ENCODE results near the gene SHCBP1L.
"Not testable (repeated sequence)": the region's sequence is repeated elsewhere in the genome, so short reads cannot be mapped to it uniquely, and the experiment has no call there.

The SHCBP1L gene

DNA sequence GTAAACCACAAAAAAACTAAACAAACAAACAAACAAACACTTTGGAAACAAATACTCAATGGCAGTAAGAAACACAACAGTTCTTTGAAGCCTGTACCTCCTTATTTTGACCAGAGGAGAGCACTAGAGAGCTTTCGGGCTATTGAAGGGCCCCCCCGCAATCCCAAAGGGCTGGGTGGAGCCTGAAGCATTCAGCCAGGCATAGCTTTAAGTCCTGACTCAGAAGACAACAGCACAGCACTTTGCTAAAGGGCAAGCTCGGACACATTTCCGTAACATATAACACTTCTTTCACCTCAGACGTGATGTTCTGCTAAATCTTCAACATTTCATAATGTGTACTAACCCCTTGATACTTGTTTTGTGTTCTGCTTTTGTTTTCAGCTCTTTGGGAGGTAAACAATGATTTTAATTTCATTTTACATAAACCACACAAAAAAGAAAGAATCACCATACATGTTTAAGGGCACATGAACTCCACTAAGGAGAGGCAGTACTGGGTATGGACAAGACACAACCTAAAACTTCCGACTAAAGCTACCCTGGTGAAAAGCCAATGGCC, 9.7 kb upstream of the SHCBP1L start:
- DNase-seq, result no peak

DNA sequence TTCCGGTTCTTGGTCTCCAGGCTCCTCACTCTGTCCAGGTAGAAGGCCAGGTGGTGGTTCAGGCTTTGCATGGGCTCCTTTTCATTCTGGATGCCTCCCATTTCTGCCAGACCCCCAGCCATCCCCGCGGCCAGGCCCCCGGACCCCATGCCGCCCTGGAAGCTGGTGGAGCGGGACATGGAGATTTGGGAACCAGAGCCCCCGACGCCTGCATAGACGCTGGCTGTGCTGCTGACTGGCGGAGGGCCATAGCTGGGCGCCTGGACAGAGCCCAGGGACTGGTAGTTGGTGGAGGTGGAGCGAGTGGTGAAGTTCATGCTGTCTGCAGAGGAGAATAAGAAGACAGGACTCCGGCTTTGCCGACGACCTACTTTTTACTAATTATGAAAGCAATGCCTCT, 7.1 kb upstream of the SHCBP1L start:
- no peak for DNase-seq

DNA sequence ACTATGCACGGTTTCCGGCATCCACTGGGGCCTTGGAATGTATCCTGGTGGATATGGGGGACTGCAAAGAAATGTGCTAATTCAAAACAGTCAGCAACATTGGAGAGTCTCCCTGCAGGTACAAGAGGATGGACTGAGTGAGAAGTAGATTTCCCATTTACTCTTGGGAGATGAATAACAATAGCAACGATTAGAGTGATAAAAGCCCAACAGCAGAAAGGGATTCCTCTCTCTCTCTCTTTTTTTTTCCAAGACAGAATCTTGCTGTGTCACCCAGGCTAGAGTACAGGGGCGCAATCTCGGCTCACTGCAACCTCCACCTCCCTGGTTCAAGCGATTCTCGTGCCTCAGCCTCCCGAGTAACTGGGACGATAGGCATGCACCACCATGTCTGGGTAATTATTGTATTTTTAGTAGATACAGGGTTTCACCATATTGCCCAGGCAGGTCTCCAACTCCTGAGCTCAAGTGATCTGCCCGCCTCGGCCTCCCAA, 5.0 kb upstream of the SHCBP1L start:
- DNase-seq, result no peak

DNA sequence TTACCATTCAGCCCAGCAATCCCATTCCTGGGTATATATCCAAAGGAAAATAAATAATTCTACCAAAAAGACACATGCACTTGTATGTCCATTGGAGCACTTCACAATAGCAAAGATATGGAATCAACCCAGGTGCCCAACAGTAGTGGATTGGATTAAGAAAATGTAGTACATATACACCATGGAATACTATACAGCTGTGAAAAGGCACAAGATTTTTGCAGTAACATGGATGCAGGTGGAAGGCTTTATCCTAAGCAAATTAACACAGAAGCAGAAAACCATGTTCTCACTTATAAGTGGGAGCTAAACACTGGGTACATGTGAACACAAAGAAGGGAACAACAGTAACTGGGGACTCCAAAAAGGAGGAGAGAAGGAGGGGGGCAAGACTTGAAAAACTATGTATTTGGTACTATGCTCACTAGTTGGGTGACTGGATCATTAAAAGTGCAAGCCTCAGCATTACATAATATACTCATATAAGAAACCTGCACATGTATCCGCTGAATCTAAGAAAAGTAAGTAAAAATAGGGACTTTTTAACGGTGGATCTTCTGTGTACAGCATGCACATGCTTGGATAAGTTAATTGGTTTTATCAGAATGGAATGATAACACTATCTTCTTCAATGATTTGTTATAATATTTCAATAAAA, 3.9 kb upstream of the SHCBP1L start:
- DNase-seq, result no peak

DNA sequence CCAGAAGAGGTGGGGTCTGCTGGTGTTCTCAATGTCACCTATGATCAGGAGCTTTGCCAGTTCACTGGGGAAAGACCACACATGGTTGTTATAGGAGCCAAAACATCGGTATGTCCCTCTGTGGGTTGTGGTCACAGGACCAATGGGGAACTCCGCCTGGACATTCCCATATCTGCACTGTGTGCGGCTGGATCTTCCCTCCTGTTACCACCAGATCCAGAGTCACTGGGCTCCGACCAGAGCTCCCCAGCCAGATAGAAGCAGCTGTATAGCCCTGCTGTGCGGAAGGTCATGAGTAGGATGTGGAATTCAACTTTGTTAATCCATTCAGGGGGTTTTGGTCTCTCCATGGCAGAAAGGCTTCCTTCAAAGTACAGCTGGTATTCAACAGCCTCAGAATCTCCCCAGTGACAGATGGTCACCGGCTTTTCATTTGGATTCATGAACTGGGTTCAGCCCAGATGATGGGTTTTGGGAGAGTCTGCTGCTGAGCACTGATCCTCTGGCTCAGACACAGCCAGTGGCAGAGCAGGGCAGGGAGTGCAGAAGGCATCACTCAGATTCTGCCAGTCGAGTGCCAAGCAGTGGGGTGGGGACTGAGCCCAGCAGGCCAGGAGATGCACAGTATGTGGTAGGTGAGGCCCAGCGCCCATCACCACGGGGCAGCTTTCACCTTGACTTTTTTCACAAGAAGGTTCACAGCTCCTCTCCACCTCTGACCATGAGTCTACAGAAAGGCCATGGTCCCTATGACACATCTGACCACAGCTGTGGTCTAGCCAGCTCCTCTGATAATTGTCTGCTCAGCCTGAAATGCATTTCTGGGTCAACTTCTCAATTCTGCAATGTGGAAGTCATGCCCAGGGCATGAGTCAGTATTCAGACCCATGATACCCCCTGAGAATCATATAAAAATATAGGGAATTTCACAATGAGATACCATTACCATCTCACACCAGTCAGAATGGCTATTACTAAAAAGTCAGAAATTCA, 2.9 kb upstream of the SHCBP1L start:
- no peak for DNase-seq

DNA sequence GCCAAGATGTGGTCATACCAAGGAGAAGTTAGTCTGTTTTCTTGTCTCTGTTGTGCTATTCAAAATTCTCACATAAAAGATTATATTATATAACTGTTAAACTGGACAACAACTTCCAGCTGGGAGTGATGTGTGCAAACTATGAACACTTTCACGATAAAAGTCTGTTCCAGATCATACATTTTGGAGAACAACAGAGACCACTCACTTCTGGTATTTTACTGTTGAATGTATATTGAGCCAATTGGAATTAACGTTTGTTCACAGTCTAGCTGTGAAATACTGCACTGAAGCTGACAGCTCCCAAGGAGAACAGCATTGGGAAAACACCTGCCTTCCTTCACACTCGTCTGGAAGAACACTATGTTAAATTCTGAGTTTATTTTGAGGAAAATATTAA, 860 bp upstream of the SHCBP1L start:
- no peak for DNase-seq

DNA sequence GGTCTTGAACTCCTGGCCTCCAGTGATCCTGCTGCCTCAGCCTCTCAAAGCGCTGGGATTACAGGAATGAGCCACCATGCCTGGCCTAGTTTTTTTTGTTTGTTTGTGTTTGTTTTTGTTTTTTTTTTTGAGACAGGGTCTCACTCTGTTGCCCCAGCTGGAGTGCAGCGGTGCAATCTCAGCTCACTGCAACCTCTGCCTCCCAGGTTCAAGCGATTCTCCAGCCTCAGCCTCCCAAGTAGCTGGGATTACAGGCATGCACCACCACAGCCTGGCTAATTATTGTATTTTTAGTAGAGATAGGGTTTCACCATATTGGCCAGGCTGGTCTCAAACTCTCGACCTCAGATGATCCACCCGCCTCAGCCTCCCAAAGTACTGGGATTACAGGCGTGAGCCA, 9.6 kb downstream of the SHCBP1L start:
- not testable (repeated sequence) for DNase-seq

DNA sequence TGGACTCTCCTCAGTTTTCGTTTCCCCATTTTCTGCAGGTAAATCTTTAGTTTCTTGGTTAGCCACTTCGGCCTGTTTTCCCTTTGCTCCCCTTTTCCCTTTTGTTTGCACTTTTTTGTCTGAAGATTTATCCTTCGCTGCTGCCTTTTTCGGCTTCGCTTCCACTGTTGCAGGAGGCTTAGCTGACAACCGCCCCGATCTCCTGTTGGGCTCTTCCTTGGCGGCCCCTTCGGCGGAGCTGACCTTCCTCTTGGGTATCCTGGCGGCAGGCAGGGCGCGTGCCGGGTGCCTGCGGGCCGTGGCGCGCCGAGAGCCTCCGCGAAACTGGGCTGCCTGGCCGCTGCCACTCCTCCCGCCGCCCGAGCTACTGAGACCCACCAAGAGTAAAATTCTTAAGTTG, 10.8 kb downstream of the SHCBP1L start:
- not testable (repeated sequence) for DNase-seq

DNA sequence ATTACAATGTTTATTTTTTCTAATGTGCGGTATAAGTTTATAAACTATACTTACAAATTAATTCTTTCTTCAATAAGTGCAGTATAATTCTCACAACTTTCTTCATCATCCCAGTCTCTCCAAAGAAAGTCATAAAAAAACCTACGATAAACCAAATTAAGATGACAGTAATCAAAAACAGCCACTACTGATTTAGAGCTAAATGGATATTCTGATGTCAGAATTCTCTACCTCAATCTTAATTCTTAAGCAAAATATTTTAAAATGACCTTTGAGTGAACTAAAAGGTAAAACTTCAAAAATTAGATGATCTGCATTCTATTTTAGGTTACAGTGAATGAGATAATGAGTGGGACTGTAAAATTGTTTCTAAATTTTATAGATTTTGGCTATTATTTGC, 13.6 kb downstream of the SHCBP1L start:
- DNase-seq, result no peak

DNA sequence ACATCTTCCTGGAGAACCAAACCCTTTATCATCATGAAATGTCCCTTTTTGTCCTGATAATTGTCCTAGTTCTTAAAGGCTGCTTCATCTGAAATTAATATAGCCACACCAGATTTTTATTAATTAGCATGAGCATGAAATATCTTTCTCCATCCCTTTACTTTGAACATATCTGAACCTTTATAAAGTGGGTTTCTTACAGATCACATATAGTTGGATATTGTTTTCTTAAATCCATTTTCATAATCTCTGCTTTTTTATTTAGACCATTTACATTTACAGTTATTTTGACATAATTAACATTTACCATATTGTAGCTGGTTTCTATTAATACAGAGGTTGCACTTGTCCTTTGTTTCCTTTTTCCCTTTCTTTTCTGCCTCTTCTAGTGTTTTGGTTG, 17.2 kb downstream of the SHCBP1L start:
- no peak for DNase-seq

DNA sequence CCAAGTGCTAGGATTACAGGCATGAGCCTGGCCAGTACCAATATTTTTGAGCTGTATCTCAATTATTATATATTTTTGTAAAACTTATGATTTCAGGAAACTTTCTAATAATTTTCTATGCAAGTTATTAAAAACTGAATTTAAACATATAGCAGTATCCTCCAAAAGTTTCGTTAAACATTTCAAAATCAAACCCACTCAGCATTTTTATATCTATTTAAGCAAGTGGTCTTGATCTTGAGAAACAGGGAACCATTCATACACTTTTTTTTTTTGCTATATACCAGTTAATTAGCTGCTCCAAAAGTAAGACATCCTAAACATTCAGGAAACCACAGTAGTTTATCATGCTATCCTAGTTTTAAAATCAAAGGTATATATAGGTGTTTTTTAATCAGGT, 22.0 kb downstream of the SHCBP1L start:
- DNase-seq, result no peak

DNA sequence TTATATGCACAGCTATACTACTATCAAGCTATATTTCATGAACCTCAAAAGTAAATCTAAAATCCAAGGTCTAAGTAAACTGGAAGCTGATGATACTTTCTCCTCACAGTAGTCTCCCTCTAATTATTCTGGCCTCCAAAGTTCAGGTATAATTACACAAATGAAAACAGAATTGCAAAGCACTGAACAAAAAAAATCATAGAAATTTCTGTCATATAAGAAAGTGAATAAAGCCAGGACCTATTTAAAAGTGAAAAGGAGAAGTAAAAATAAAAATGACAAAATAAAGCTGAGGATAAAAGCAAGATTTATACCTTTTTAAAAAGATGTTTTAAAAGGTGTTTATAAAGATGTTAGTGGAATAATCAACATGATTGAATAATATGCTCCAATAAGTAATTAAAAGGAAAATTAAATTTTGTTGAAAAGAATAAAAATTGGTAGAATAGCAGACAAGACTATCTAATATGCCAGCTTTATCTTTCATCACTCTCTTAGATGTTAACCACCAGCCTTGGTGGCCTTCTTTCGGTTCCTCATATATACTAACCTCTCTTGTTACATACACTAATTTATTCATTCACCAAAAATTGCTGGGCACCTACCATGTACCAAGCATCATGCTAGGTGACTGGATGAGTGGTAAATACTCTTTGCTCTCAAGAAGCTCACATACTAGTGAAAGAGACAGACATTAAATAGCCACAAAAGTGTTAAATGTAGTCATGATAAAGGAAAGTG, 25.1 kb downstream of the SHCBP1L start:
- DNase-seq, result no peak

DNA sequence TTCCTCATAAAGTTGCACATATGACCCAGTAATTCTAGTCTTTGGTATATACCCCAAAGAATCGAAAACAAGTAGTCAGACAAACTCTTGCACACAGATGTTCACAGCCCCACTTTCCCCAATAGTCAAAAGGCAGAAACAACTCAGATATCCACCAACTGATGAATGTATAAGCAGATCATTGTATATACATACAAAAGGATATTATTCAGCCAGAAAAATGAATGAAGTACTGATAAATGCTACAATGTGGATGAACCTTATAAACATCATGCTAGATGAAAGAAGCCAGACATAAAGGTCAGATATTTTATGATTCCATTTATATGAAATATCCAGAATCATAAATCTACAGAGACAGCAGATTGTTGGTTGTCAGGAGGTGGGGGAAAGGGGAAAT, 27.3 kb downstream of the SHCBP1L start:
- DNase-seq, result no peak

DNA sequence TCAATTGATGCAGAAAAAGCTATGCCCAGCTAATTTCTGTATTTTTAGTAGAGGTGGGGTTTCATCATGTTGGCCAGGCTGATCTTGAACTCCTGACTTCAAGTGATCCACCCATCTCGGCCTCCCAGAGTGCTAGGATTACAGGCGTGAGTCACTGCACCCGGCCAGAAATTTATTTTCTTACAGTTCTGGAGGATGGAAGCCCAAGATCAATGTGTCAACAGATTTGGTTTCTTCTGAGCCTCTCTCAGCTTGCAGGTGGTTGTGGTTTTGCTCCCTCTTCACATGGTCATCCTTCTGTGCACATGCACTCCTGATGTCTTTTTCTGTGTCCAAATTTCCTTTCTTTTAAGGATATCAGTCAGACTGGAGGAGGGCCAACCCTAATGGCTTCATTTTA, 35.6 kb downstream of the SHCBP1L start:
- no peak for DNase-seq

DNA sequence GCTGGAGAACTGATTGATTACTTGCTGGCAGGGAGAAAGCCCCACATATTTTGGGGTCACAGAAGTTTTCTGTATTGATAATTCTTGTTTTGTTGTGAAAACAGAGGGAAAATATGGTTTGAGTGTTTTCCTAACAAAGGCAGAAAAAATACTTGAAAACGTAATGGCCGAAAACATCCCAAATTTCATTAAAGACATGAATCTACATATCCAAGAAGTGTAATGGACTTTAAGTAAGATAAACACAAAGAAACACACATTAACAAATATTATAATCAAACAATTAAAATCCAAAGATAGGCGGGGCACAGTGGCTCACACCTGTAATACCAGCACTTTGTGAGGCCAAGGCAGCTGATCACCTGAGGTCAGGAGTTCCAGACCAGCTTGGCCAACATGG, 39.6 kb downstream of the SHCBP1L start:
- DNase-seq, result no peak

DNA sequence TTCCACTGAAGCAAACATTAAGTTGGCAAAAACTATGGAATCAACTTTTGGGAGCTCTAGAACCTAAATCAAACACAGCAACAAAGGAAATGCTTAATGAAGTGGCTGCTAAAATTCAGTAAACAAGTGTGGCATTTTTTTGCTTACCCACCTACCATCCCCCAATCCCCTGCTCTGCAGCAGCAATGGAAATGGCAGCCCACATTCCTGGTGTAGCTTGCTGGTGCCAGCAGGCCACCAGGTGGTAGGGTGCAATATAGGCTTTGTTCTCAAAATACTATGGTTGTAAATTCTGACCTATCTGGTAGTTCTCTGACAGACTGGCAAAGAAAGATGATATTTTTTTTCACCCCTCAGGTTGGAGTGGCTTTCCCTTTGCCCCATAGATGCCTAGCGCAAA, 42.8 kb downstream of the SHCBP1L start:
- no peak for DNase-seq

DNA sequence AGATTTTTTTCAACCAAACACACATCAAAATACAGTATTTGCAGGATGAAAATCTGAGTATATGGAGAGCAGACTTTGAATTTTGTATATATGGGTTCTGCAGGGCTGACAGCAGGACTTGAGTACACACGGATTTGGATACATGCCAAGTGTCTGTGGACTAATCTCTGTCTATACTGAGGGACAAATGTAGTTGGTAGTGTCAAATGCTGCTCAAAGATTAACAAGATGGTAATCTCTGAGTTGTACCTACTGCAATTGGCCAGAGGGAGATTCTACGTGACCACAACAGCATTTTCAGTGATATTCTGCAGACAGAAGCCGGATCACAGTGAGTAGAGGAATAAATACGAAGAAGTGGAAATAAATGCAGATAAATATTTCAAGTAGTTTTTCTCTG, 43.4 kb downstream of the SHCBP1L start:
- no peak for DNase-seq

DNA sequence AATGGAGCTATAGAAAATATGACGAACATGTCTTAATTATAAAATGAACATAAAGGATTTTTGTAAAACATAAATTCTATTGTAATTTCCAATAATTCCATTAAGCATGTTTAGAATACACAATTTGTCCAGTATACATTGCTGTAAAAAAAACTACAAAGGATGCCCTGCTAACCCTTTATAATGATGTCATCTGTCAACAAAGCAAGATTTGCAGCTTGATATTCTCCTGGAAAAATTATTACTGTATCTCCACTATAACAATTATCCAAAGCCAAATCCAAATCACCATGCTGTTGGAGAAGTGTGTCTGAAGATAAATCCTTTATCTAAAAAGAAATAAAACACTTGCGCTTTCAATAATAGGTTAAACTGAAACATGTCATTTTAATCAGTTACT, 47.6 kb downstream of the SHCBP1L start:
- DNase-seq, result no peak

DNA sequence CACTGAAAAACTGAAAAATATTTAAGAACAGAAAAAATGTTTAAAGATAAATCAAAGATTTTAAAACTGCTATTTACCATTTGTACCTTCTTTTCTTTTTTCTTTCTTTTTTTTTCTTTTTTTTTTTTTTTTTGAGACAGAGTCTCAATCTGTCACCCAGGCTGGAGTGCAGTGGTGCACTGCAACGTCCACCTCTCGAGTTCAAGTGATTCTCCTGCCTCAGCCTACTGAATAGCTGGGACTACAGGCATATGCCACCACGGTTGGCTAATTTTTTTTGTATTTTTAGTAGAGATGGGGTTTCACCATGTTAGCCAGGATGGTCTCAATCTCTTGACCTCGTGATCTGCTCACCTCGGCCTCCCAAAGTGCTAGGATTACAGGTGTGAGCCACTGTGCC, 51.0 kb downstream of the SHCBP1L start:
- DNase-seq, result not testable (repeated sequence)

DNA sequence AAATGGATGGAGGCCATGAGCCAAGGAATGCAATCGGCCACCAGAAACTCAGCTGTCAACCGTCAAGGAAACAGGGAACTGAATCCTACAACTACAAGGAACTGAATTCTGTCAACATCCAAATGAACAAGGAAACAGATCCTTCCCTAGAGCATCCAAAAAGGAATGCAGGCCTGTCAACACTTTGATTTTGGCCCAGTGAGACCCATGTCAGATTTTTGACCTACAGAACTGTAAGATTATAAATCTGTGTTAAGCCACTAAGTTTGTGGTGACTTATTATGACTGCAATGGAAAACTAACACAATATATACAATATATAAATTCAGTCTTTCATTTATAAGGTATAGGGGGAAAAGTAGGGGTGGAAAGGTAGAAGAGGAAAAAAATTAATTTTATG, 55.3 kb downstream of the SHCBP1L start:
- no peak for DNase-seq

DNA sequence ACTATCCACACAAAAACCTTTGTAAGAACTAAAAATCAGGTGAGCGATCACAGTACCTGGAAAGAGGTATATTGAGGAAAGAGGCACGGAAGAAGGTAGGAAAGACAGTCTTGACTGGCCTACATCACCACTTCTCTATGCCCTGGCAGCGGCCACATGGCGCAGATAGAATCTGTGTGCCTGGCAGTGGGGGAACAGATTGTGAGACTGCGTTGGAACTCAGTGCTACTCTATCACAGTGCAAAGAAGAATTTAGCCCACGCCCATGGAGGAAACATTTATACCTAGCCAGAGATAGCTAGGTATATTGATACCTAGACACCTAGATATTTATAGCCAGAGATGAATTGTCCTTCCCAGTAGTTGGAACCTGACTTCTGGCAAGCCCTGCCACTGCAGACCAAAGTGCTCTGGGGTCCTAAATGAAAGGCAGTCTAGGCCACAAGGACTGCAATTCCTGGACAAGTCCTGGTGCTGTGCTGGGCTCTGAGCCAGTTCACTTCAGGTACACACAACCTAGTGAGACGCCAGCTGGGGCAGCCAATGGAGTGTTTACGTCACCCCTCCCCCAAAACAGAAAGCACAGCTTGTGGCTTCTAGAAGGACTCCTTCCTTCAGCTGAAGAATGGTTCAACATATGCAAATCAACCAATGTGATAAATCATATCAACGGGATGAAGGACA, 61.9 kb downstream of the SHCBP1L start:
- no peak for DNase-seq

DNA sequence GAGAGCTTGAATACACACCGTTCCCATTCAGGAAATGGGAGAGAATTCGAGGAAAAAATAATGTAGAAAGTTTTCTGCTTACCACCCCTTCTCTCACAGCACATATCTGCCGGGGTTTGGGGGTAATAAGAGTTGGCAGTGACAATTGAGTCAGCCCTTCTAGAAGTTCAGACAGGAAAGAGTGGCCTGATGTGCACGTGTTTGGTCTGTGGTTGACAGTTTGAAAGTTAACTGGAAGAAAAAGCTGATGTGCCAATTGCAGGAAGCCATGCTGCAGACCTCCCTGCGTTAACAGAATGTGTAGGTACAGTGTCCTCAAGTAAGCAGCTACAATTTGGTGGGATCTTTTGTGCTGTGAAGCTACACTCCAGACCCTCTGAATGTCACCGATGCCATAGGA, 63.0 kb downstream of the SHCBP1L start:
- no peak for DNase-seq

Measured in activated CD4-positive, alpha-beta T cell treated with anti-CD3 and anti-CD28 coated beads for 1 hour (primary cell).